22Rv1 (cell line): ENCODE measurements around the gene AMIGO1.

Source experiments
- ZFX ChIP-seq: fragments of 450-650 bp; IDR thresholded peaks from 2 replicates; pipeline ENCODE4 v1.6.1; 2017; ENCODE audit warnings: antibody characterized with exemption, borderline replicate concordance
- TF ChIP-seq, protein P1 (sequence below): fragments of 450-650 bp; IDR thresholded peaks from 2 replicates; pipeline ENCODE4 v1.5.1; 2017; ENCODE audit warnings: mild to moderate bottlenecking

DNA sequence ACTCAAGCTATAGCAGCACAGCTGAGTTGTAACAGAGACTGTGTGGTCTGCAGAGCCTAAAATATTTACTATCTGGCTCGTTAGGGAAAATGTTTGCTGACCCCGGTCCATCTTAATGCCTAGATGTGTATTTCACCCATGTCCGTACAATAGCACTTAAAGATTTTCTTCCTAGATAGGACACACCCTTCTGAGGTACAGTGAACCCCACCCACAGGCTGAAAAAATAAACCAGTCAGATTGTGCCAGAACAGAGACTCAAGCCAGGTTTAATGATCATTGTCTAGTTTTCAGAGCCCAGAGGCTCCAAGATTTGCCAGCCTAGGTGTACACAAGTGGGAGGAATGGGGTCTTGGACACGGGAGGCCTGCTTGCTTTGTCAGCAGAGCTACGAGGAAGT is 5.6 kb downstream of the AMIGO1 start:
- TF ChIP-seq, protein P1, sequence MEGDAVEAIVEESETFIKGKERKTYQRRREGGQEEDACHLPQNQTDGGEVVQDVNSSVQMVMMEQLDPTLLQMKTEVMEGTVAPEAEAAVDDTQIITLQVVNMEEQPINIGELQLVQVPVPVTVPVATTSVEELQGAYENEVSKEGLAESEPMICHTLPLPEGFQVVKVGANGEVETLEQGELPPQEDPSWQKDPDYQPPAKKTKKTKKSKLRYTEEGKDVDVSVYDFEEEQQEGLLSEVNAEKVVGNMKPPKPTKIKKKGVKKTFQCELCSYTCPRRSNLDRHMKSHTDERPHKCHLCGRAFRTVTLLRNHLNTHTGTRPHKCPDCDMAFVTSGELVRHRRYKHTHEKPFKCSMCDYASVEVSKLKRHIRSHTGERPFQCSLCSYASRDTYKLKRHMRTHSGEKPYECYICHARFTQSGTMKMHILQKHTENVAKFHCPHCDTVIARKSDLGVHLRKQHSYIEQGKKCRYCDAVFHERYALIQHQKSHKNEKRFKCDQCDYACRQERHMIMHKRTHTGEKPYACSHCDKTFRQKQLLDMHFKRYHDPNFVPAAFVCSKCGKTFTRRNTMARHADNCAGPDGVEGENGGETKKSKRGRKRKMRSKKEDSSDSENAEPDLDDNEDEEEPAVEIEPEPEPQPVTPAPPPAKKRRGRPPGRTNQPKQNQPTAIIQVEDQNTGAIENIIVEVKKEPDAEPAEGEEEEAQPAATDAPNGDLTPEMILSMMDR: no peak
- no peak for TF ChIP-seq ZFX
